HL-60/S4 treated with retinoic acid at 250 ng/mL for 4 days and 3 days (cell line): ENCODE data around the gene PRRT3.

ENCODE experiments used
- in situ Hi-C: fragments of 300-500 bp; cut with MboI; formaldehyde crosslinking; loops from 2 replicates; pipeline ENCODE4 v1.7.0; 2022; ENCODE audit warnings: low sequenced_read_pairs

PRRT3 gene

DNA sequence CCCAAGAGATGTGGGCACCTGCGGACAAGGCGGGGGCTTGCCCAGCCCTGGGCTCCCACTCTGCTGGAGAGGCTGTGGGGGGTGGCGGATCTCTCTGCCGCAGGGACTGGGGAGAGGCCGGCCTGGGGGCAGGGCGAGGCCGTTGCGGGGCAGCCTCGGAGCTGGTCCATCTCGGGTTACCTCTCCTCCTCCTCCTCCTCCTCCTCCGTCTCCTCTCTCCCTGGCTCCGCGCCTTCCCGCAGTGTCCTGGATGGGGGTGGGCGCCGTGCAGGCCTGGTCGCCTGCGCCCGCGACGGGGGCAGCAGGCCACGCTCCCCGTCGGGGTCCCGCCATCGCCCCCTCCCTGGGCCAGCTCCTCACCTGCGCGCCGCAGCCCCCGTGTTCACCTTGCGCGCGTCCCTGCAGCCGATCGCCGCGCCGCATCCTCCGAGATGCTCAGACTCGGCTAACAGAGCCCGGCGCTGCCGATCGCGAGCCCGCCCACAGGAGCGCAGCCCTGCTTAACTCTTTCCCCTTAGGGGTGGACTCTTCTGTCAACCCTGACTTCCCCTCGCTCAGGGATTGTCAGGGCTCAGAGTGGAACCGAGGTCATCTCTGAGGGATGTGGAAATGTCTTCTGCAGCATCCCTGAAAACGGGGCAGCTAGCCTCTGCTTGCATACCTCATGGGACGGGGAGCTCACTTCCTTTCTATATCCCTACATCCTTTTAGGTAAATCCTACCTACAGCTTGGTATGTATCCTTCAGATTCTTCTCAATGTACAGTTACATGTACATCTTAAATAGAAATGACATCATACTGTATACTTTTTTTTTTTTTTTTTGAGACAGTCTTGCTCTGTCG lies at the start of gene PRRT3:
Gene PRRT3 (minus strand): TSS at position 447 of the 844 bp plus-strand sequence. CDS start 2,293 bp downstream, outside the sequence.
- in situ Hi-C loops: no loop called here

DNA sequence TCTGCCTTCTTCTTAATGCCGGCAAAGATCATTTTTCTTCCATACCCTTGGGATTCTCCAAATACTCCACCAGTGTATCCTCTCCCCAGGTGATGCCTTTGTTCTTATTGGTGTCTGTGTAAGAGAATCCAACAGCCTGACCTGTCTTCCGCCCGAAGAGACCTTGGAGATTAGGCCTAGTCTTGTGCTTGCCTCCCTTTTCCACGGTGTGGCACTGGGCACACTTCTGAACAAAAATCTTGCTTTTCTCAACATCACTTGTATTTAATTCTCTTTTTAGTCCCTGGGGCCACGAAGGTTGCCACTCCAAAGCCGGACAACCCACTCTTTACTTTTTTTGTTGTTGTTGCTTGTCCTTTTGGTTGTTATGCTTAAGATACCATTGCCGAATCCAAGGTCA lies 48.5 kb upstream of the PRRT3 start:
- in situ Hi-C loops: no loop called here

DNA sequence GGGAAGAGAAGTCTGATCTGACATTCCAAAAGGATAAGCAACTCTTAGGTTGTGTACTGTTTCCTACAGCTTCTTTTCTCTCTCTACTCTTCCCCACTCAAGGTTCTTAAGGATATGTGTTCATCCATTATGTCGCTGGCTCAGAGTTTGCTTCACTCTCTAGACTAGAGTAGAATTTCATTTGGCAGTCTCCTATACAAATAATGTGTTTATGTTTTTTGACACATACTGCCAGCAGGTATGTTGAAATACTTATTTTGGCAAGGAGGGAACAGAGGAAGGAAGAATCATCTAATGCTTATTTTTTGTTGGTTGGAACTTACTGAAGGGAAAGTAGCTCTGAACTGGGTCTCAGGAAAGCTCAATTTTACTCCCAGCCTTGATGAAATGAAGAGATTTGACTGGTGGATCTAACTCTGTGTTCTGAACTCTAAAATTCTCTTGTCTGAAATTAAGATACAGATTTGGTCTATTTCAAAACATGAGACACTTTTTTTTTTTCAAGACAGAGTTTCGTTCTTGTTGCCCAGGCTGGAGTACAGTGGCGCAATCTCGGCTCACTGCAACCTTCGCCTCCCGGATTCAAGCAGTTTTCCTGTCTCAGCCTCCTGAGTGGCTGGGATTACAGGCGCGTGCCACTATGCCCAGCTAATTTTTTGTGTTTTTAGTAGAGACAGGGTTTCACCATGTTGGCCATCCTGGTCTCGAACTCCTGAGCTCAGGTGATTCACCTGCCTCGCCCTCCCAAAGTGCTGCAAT lies 42.1 kb upstream of the PRRT3 start:
- in situ Hi-C loops: no loop called here

DNA sequence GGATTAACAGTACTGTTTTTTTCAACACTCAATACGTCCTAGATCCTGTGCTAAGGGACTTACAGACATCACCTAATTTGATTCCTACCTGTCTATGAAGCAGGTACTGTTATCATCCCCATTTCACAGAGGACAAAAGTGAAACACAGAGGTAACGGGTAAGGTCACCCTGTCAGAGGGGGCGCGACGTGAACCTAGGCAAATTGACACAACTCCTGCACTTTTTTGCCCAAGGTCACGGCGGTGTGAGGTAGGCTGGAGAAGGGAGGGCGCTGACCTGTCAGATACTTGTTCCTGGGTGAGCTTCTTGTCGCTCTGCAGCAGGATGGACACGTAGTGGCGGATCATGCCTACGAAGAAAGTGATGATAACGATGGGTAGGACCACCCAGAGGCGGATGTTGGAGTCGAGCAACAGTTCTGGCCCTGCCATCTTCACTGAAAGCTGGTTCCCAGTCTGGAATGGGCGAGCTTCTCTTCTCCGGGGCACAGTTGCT lies 34.1 kb upstream of the PRRT3 start:
- in situ Hi-C loops: no loop called here

DNA sequence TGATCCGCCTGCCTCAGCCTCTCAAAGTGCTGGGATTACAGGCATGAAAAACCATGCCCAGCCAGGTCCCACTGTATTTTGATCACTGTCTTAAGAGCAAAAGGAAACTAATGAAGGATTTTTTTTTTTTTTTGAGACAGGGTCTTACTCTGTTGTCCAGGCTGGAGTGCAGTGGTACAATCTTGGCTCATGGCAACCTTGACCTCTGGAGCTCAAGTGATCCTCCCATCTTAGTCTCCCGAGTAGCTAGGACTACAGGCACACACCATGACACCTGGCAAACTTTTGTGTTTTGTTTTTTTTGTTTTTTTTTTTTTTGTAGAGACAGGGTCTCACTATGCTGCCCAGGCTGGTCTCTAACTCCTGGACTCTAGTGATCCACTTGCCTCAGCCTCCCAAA lies 28.0 kb upstream of the PRRT3 start:
- in situ Hi-C loops: no loop called here

DNA sequence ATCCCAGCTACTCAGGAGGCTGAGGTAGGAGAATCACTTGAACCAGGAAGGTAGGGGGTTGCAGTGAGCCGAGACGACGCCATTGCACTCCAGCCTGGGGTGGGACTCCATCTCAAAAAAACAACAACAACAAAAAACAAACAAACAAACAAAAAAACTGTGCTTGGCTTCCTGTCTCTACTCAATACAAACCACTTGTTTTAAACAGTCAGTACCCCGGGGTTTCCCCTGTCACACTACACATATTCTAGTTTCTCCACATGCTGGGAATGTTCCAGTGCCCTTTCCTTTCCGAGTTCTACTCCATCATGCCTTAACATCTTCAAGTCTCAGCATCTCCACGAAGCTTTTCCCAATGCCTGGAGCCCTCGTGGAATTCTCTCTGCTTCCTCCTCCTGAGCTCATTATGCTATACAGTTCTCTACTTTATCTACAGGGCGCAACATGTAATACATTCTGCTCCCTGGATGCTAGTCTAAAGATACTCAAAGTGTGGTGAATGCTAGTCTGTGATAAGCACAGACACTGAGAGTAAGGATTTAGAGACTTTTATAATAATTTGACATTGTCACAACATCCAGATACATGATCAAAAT lies 26.6 kb upstream of the PRRT3 start:
- in situ Hi-C loops: no loop called here

DNA sequence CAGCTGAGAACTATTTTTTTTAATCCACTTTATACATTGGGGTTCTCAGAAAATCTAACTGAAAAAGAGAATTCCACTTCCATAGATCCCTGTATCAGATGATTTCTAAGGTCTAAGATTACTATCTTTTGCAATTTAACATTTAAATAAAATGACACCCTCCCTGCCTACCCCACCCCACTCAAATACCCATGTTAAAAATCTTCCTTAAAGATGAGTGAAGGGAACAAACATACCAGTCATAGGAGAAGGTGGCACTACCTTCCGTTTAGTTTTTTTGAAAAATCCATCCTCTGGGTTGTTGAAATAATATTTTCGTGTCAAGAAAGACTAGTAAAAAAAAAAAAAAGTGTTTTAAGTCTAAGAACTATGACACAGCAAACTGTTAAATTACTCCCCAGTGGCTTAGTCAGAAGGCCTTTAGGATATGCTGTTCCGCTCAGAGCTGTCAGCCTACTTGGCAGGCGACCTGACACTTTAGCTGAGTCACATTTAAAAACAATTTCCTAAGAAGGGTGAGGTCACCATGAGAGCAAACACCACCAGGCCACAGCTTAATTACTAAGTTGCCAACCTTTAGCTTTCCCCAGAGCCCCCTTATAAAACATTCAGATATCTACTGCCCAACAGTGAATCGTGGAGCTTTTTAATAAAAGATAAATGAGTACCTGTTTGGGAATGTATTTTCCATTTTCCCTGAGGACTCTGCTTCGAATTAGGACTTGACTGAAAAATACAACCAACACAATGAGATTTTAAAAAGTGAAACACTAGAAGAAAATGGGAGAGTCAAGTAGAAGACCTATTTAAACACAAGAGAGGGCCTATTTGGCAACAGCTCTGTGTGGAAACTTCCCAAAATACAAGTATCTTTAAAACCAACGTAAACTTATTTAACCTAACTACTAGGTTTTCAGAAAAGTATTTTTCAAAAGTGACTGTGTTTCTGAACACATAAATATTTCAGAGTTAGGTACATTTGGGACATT lies 24.8 kb upstream of the PRRT3 start:
- in situ Hi-C loops: no loop called here

DNA sequence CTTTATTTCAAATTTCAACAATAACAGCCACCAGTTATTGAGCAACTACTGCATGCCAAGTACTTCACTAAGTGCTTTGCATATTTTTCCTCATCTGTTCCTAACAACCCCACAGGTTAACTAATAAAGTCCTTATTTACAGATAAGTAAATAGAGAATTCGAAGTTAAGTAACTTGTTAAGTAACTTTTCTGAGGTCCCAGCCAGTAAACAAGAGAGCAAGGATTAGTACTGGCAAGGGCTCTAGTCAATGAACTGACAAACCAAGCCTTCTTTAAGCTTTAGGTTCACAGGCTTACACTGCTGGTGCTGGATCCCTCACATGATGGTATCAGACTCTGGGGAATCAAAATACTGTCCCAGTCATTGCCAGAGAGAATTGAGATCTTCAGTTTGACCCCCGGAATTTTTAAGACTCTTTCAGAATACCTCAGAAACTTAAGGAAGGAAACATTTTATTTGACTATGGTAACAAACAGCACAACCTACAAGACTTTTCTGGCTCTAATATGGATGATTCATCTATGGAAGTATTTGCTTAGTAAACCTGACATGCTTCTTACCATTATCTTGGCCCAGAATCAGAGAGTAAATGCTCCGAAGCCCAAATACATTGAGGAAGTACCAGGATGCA lies 17.9 kb upstream of the PRRT3 start:
- in situ Hi-C loops: no loop called here

DNA sequence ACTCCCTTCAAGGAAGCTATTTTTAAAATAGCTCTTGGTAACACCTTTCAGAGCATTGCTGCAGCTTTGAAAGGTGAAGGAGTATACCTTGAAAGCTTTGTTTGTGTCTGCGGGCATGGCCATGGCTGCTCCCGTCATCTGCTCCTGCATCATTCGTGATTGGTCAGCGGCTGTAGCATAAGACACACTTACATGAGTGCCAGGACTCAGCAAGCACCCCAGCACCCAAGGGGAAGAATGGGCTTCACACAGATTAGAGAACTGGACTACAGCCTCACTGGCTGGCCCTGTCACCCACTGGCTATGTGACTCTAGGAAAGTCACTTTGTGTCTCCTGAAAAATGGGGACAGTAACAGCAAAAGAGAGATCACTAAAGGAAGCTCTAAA lies 17.4 kb upstream of the PRRT3 start:
- in situ Hi-C loops: no loop called here

DNA sequence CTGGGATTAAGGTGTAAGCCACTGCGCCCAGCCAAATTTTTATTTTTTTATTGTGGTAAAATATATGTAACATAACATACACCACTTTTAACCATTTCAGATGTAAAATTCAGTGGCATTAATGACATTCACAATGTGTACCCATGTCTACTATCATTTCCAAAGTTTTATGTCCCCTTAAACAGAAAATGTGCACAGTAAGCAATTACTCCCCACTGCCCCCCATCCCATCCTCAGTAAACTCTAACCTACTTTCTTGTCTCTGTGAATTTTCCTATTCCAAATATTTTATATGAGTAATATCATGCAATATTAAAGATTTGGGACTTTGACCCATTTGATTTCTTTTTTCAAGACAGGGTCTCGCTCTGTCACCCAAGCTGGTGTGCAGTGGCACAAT lies 14.6 kb upstream of the PRRT3 start:
- in situ Hi-C loops: no loop called here

DNA sequence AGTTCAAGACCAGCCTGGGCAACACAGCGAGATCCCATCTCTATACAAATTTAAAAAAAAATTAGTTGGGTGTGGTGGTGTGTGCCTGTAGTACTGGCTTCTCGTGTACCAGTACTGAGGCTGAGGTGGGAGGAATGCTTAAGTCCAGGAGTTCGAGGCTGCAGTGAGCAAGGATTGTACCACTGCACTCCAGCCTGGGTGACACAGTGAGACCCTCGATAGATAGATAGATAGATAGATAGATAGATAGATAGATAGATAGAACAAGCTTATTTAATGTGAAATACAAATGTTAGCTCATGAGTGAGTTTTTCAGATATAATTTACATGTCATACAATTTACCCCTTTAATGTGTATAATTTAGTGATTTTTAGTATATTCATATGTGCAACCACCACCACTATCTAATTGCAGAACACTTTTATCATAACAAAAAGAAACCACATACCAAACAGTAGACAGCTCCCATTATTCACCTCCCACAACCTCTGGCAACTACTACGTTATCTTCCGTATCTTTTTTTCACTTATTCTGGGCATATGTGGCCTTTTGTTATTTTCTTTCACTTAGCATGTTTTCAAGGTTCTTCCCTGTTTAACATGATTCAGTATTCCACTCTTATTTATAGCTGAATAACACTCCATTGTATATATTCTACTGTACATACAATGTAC lies 13.1 kb upstream of the PRRT3 start:
- in situ Hi-C loops: no loop called here

DNA sequence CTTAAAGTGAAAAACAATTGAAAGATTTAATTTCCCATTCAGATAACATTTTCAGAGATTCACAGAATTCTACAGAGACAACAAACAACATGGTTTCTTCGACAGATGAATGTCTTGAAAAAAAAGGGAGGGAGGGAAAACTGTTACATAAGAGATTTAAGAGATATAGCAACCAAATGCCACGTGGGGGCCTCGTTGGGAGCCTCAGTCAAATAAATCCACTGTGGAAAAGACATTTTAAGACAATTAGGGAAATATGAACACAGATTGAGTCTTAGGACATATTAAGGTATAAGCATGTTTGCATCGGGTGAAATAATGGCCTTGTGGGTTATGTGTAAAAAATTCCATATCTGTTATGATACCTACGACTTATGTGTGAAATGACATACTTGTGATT lies 5.0 kb upstream of the PRRT3 start:
- in situ Hi-C loops: no loop called here

DNA sequence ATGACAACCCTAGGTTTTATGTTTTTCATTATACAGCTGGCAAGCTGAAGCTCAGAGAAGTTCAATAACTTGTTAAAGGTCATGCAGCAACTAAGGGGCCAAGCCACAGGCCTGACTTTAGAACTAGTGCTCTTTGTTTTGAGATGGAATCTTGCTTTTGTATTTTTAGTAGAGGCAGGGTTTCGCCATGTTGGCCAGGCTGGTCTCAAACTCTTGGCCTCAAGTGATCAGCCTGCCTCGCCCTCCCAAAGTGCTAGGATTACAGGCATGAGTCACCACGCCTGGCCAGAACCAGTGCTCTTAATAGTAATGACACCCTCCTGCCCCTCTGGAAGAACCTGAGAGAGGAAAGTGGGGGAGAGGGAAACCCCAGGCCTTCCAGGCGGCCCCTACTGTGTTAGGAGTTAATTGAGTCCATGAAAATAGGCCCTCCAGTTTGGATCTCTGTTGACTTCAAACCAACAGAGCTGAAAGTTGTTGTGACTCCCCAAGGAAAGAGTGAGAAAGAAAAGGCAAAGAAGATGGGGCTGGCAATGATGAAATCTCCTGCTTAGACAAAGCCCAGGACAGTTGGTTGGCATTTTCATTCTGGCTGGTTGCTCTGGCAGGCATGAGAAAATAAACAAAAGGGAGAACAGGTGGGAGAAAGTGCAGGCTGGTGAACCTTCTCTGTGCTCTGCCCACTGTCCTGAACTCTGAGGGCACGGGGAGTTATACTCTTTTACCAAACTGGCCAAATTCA lies 3.6 kb upstream of the PRRT3 start:
- in situ Hi-C loops: no loop called here

DNA sequence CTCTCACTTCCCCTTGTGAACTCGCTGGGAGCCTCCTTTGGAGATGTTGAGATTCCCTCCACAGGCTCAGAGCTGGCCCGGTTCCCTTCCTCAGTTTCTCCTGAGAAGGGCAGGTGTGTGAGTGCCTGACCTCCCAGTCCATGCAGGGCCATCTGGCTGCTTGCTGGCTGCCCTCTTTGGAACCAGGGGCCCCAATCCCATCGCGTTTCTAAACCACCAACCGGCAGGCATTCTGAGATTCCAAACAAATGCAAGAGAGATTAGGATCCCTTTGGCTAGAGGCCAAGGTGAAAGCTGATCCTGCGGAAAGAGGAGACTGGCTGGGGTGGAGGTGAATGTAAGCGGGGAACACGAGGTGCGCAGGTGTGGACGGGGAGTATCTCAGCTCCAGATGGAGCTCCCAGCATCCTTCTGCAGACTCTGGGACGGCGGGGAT lies 2.9 kb upstream of the PRRT3 start:
- in situ Hi-C loops: no loop called here

DNA sequence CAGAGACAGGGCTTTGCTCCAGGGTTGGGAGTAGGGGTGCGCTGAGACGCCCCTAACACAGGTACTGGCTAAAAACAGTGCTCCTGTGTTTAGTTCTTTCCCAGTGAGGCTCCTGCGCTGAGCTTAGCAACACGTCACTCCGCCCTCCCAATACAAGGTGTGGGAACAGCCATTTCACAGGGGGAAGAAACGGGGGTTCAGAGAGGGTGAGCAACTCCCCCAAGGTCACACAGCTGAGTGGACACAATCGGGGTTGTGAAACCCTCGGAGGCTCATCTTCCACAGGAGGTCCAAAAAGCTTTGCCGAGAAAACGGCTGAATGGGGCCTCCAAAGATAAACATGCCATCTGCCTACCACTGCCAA lies 628 bp downstream of the PRRT3 start:
- in situ Hi-C loops: no loop called here

DNA sequence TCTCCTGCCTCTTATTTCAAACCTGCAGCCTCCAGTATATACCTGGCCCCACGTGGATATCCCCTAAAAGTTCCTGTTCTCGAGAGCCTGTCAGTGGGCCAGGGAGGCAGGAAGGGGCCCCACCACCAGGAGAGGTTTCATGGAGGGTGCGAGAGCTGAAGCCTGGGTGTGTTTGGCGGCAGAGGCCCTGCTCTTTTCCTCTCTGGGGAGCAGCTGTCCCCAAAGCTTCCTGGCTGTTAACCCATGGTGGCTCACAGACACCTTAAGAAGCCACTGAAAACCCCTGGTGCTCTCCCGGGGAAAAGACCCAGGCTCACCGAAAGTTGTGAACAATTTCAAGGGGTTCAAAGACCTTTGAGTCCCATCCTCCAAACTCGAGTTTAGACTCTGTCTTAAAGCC lies 1.1 kb downstream of the PRRT3 start:
- in situ Hi-C loops: no loop called here

DNA sequence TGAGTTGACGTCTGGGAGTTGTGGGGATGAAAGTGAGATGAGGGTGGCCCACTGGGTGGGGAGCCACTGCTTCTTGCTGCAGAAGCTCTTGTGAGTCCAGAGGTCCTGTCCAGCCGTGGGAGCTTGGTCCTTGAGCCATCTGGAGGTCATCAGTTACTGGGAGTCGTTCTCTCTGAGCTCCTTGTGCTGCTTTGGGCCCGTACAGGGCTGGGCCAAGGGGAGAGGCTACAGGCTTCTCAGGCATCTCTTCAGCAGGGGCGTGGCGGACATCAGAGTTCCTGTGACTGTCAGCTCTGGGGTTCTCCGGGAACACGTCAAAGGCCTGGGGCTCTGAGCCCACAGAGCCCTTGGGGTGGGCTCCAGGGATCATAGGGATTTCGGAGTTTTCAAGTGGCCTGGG lies 2.6 kb downstream of the PRRT3 start:
- in situ Hi-C loops: no loop called here

DNA sequence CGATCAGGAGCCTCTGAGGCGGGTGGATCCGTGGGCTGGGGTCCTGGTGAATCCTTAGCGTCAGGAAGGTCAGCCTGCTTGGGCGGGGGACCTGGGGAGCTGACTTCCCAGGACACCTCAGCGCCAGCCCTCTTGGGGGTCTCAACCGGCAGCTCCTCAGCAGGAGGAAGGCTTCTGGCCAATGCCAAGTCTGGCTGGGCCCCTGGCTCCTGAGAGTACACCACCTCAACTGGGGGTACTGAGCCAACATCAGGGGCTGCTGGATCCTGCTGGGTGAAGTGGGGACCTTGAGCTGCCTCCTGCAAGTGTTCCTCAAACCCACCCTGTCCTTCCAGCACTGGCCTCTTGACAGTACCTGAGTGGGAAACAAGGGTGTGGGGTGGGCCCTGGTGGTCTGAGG lies 3.1 kb downstream of the PRRT3 start:
- in situ Hi-C loops: no loop called here

DNA sequence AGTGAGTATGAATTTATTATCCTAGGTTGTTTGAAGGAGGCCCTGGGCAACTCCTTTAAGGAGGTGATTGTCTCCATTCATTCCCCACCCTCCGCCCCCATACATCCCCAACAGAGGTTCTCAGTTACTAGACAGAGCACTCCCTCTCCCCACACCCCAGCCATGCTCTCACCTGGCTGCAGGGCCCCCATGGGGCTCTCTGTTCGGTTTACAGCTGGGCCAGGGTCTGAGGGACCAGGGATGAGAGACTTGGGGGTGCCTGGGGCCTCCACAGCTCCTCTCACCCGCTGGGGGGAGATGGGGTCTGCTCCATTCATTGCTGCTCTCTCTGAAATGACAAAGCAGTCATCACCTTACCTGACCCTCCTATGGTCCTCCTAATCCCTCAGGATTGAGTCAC lies 3.6 kb downstream of the PRRT3 start:
- in situ Hi-C loops: no loop called here
